Retinal pigment epithelial cell (primary cell): Measurements from ENCODE around the gene DCC.

ENCODE experiments used
- DNase-seq: peaks from one replicate; pipeline ENCODE4 v3.0.0-alpha.2; 2010; ENCODE audit warnings: low read depth
- H3K4me3 ChIP-seq: 2 replicates; pipeline ENCODE4 v1.5.1; 2011; ENCODE audit warnings: mild to moderate bottlenecking, low read length, control low read depth, moderate library complexity
- CTCF ChIP-seq: conservative IDR thresholded peaks from 2 replicates; pipeline ENCODE4 v1.5.1; 2011; ENCODE audit warnings: low read depth, low read length, control low read depth, inconsistent platforms

The DCC gene

DNA sequence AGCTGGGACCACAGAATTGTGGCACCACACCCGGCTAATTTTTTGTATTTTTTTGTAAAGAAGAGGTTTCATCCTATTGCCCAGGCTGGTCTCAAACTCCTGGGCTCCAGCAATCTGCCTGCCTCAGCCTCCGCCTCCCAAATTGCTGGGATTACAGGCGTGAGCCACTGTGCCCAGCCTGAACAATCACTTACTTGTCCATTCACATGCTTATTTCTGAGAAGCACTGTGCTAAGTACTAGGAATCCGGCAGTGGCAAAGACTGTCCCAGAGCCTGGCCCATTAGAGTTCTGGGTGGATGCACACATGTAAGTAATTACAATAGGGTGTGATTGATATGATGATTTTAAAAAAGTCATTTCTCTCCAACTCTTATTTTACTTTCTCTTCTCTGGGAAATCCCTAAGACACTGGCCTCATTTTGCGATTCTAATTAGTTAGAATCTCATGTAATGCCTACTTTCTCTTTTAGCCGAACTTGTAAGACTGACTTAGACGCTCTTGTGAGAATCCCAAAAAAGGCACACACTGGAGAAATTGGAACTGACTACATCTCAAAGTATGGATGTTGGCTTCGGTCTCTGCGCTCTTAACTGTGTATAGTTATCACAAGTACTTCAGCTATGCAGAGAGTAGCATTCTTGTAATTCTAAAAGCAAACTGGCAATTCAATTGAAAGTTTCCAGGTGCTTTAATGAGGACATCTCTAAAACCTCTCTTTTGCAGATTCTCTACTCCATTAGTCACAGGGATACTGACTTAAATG, 567.7 kb downstream of the DCC start:
- TF ChIP-seq CTCF: no peak
- DNase-seq: no peak
- no peak overlapping the region for H3K4me3 ChIP-seq

DNA sequence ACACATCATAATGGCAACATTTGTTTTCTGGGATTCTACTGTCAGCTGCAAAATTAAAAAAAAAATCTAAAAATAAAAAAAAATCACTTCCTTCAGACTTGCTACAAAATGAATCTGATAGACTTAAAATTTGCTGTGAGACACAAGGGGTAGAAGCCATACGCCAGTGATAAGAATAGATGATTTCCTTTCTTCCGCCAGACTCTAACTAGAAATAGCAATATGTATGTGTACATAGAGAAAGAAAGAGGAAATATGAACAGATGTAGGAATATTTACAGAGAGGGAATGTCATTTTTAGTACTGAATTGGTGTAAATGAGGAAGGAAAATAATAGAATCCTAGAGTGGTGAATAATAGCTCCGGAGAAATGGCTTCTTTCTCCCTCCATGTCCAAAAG, 574.2 kb downstream of the DCC start:
- no peak overlapping the region for H3K4me3 ChIP-seq
- DNase-seq: no peak
- TF ChIP-seq CTCF: no peak

DNA sequence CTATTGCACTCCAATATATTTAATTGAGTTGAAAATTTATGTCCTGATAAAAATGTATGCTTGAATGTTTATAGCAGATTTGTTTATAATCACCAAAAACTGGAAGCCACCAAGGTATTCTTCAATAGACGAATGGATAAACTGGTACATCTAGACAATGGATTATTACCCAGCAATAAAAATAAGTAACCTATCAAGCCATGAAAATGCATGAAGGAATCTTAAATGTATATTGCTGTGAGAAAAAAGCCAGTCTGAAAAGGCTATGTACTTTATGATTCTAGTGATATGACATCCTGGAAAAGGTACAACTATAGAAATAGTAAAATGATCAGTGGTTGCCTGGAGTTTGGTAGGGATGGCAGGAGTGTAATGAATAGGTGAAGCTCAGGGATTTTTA, 580.7 kb downstream of the DCC start:
- TF ChIP-seq CTCF: no peak
- no peak for DNase-seq
- no peak overlapping the region for H3K4me3 ChIP-seq

GRCh38 chr18:52933356-52933755, 593.4 kb downstream of the DCC start:
- no peak for DNase-seq

DNA sequence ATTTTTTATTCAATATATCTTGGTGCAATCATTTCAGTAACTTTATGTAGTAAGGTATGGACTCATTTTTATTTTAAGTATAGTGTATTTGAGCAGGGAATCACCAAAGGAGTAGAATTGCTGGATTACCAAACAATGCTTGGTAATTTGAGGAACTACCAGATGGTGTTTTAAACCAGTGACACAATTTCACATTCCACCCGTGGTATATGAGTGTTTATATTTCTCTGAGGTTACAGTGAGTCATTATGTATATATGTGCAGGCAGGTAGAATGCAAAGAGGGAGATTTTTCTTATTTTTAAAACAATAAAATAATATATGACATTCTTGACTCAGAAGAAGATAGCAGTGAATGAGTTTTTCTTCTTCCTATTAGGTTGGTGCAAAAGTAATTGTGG, 596.9 kb downstream of the DCC start:
- no peak for DNase-seq
- no peak for TF ChIP-seq CTCF
- no peak overlapping the region for H3K4me3 ChIP-seq

More at GRCh38 chr18:52933356-52933755, 593.4 kb downstream of the DCC start:
- no peak for TF ChIP-seq CTCF
- no peak overlapping the region for H3K4me3 ChIP-seq

GRCh38 chr18:52937840-52938239, 597.8 kb downstream of the DCC start:
- TF ChIP-seq CTCF: no peak
- H3K4me3 ChIP-seq: no peak overlapping the region
- DNase-seq: no peak

DNA sequence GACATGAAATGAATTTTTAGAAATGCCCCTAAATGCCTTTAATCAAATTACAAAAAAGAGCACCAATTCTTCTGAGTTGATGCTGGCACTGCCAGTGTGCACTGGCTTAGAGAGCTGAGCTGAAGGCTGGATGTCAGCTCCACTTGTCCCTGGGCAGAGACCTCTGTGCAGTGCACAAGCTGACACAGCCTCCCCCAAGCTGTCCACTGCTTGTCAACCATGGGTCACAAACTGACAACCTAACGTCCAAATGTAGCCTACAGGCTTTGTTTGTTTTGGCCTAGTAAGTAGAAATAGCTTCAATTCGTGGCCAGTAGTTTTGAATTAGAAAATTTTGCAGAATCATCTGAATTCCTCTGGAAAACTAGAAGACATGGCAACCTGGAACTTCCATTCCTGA, 605.6 kb downstream of the DCC start:
- TF ChIP-seq CTCF: no peak
- no peak overlapping the region for H3K4me3 ChIP-seq
- DNase-seq: no peak
